ENCODE data around the gene CACNA1B. TPM values are rescaled to one million over a fixed set of nuclear protein-coding genes. Genes with fewer than 3 reads are reported as not detected.

Gene CACNA1B
- total and polyA plus RNA-seq, 9 of the 15 experiments (the other 6 are each of a cell fraction or from before 2014, with no cell fraction given) = 0.01 to 0.04 TPM; not detected in 7

GRCh38 chr9:137873408-137873807, 4.2 kb upstream of the CACNA1B start:
- in situ Hi-C loops (cut with MboI) (no loop called here), intact Hi-C loops (cut with micrococcal nuclease) (no loop called here)
- FAIRE-seq (no peak), ATAC-seq (0 out of 3 replicates have a peak, but pooled peaks have one; percentile 23), DNase-seq (ENCODE audit: extremely low read depth in 1 of 4, low spot score in 3 of 4) (peak in 1 of 4 experiments; percentile 3)
- Histone ChIP-seq H3K9me1 (ENCODE audit: control insufficient read depth, insufficient read depth, low read length) (no peaks in the 10 kb centered on the region), H3K4me2 (ENCODE audit: insufficient read depth, low read length) (no peak overlapping the region), H3K9ac (ENCODE audit: insufficient read depth in 1 of 2, low read depth in 2 of 2, low read length in 2 of 2) (no peak overlapping the region), H3K9me3 (replicated peaks; ENCODE audit: control insufficient read depth, insufficient read depth, low read depth, low read length) (no peaks in the 10 kb centered on the region), H3K4me3 (no peak overlapping the region), H3K36me3 (ENCODE audit: control insufficient read depth, insufficient read depth, low read length) (no peaks in the 10 kb centered on the region), H4K20me1 (replicated peaks; ENCODE audit: control insufficient read depth, insufficient read depth, low read length) (no peaks in the 10 kb centered on the region), H3K27ac (ENCODE audit: extremely low read depth, low read depth, low read length) (no peak overlapping the region), H3K79me2 (ENCODE audit: control insufficient read depth, insufficient read depth, low read length) (no peaks in the 10 kb centered on the region), H3K27me3 (ENCODE audit: control insufficient read depth in 2 of 2, insufficient read depth in 2 of 2, low read length in 2 of 2) (peaks cover 8 to 43% of the 10 kb centered on the region in 2 experiments; a peak in 4 of 5 replicates), H2AFZ (ENCODE audit: low read depth, low read length) (no peak overlapping the region), H3K4me1 (replicated peaks in 1 of 2; ENCODE audit: control insufficient read depth in 2 of 2, insufficient read depth in 2 of 2, low read length in 2 of 2) (peaks cover 0 to 9% of the 10 kb centered on the region in 2 experiments; a peak in 3 of 5 replicates)
- BruUV-seq (replicated peaks) = no TSS peak
- ChIA-PET CTCF (ENCODE audit: low intra/inter-chr PET ratio) (no interaction called here), POLR2A (no interaction called here)
- TF ChIP-seq RBFOX2 (IDR thresholded peaks at IDR 0.05; ENCODE audit: low read depth, low read length) (peak; percentile 24; the same call in 1 of the 2 replicates), PHB (CRISPR knock-in tag; IDR thresholded peaks at IDR 0.05) (no peak), DDX20 (tag; IDR thresholded peaks at IDR 0.05; ENCODE audit: low read depth) (no peak), LEF1 (IDR thresholded peaks at IDR 0.05) (no peak)
- 0% methylated on average over 5 of the region's 8 CpGs for WGBS (ENCODE audit: insufficient coverage, low coverage, missing lambda C conversion rate)

- BruUV-seq (replicated peaks) = no TSS peak
- intact Hi-C loops (cut with micrococcal nuclease) = no loop called here
- Histone ChIP-seq H3K27ac (ENCODE audit: extremely low read depth, low read depth, low read length) (no peak overlapping the region), H4K20me1 (replicated peaks; ENCODE audit: control insufficient read depth, insufficient read depth, low read length) (no peaks in the 10 kb centered on the region), H3K4me1 (replicated peaks in 1 of 2; ENCODE audit: control insufficient read depth in 2 of 2, insufficient read depth in 2 of 2, low read length in 2 of 2) (peaks cover 0 to 14% of the 10 kb centered on the region in 2 experiments; a peak in 3 of 5 replicates), H3K4me3 (no peak overlapping the region), H3K27me3 (ENCODE audit: control insufficient read depth in 2 of 2, insufficient read depth in 2 of 2, low read length in 2 of 2) (peaks cover 8 to 43% of the 10 kb centered on the region in 2 experiments; a peak in 4 of 5 replicates), H3K9ac (ENCODE audit: insufficient read depth in 1 of 2, low read depth in 2 of 2, low read length in 2 of 2) (no peak overlapping the region), H3K79me2 (ENCODE audit: control insufficient read depth, insufficient read depth, low read length) (no peaks in the 10 kb centered on the region), H3K36me3 (ENCODE audit: control insufficient read depth, insufficient read depth, low read length) (no peaks in the 10 kb centered on the region), H3K9me3 (replicated peaks; ENCODE audit: control insufficient read depth, insufficient read depth, low read depth, low read length) (no peaks in the 10 kb centered on the region), H2AFZ (ENCODE audit: low read depth, low read length) (no peak overlapping the region), H3K9me1 (ENCODE audit: control insufficient read depth, insufficient read depth, low read length) (no peaks in the 10 kb centered on the region), H3K4me2 (ENCODE audit: insufficient read depth, low read length) (peak overlapping the region; percentile 18; the same call in 1 of the 2 replicates)
- POLR2A ChIA-PET = interaction anchor here (0.7 to 1.8 kb wide), 2 partner anchors 8 to 253 kb away, joined by 5 read pairs; no protein-coding TSS in a partner anchor
- in situ Hi-C loops (cut with MboI) = no loop called here
- ATAC-seq (no peak), DNase-seq (ENCODE audit: extremely low read depth in 1 of 4, low spot score in 3 of 4) (no peak), FAIRE-seq (no peak)
- WGBS (ENCODE audit: insufficient coverage, low coverage, missing lambda C conversion rate) = 9% methylated on average over 8 of the region's 9 CpGs
- CTCF ChIA-PET (ENCODE audit: low intra/inter-chr PET ratio) = no interaction called here
- TF ChIP-seq CTCF (IDR thresholded peaks at IDR 0.05 in 2 of 3, conservative IDR thresholded peaks at IDR 0.05 in 1 of 3; ENCODE audit: insufficient read depth in 2 of 3, low read depth in 1 of 3, low read length in 3 of 3) = no peak
- no peak for TF ChIP-seq ZNF280A (IDR thresholded peaks at IDR 0.05; ENCODE audit: low read depth, partially characterized antibody)
- TF ChIP-seq EHMT2 (IDR thresholded peaks at IDR 0.05) = 0 out of 2 replicates have a peak, but pooled peaks have one; percentile 38
- TF ChIP-seq JUND (IDR thresholded peaks at IDR 0.05; ENCODE audit: borderline replicate concordance, low read depth, low read length) = no peak
- TF ChIP-seq JUND (tag; IDR thresholded peaks at IDR 0.05; ENCODE audit: borderline replicate concordance, low read depth, low read length) = no peak
- no peak for TF ChIP-seq BRCA1 (IDR thresholded peaks at IDR 0.05)
- TF ChIP-seq BRCA1 (CRISPR knock-in tag; IDR thresholded peaks at IDR 0.05) = no peak
- no peak for TF ChIP-seq ID3 (CRISPR knock-in tag; IDR thresholded peaks at IDR 0.05)
- no peak for TF ChIP-seq ID3 (tag; IDR thresholded peaks at IDR 0.05)
Observed at GRCh38 chr9:137873858-137874362, 3.7 kb upstream of the CACNA1B start.
